ENCODE measurements around the gene SCARF1. TPM values are rescaled to one million over a fixed set of nuclear protein-coding genes. Genes with fewer than 3 reads are reported as not detected.
"Not testable (repeated sequence)": the region's sequence is repeated elsewhere in the genome, so short reads cannot be mapped to it uniquely, and the experiment has no call there.

The SCARF1 gene
- polyA plus RNA-seq (2013, experiment 1 of 4) = 0.67 TPM
- polyA plus RNA-seq (2013, experiment 2 of 4) = 0.48 TPM
- polyA plus RNA-seq (2013, experiment 3 of 4) = 0.48 TPM
- polyA plus RNA-seq (2013, experiment 4 of 4) = 0.73 TPM

GRCh38 chr17:1645207-1646171 lies at the start of gene SCARF1:
SCARF1 (minus strand) TSS chr17:1645732; CDS start chr17:1645697, 35 bp downstream.
- H3K9me3 ChIP-seq (ENCODE audit: control insufficient read depth, low read length) = no peaks in the 10 kb centered on the region
- no peak within 1 kb of the TSS for H3K27ac ChIP-seq (ENCODE audit: insufficient read depth, low read depth, low read length, poor library complexity, severe bottlenecking)
- H3K27me3 ChIP-seq (ENCODE audit: control insufficient read depth, insufficient read depth, low read length, poor library complexity, severe bottlenecking) = peaks cover 40% of the 10 kb centered on the region
- WGBS, 2 experiments = 73 to 75% methylated on average over 25 of the region's 25 CpGs
- H3K4me1 ChIP-seq (ENCODE audit: control insufficient read depth, insufficient read depth, low read length) = peaks cover 28% of the 10 kb centered on the region
- no peaks in the 10 kb centered on the region for H3K36me3 ChIP-seq (ENCODE audit: control insufficient read depth, insufficient read depth, low read length)
- no peak within 1 kb of the TSS for H3K4me3 ChIP-seq (ENCODE audit: insufficient read depth, low read depth, low read length)

GRCh38 chr17:1693339-1693738 lies 47.8 kb upstream of the SCARF1 start:
- Histone ChIP-seq H3K9me3 (ENCODE audit: control insufficient read depth, low read length) (no peaks in the 10 kb centered on the region), H3K27me3 (ENCODE audit: control insufficient read depth, insufficient read depth, low read length, poor library complexity, severe bottlenecking) (no peaks in the 10 kb centered on the region), H3K4me1 (ENCODE audit: control insufficient read depth, insufficient read depth, low read length) (no peaks in the 10 kb centered on the region), H3K4me3 (ENCODE audit: insufficient read depth, low read depth, low read length) (no peak overlapping the region), H3K27ac (ENCODE audit: insufficient read depth, low read depth, low read length, poor library complexity, severe bottlenecking) (no peak overlapping the region), H3K36me3 (ENCODE audit: control insufficient read depth, insufficient read depth, low read length) (no peaks in the 10 kb centered on the region)
- WGBS, 2 experiments = 85% methylated on average over 7 of the region's 7 CpGs

GRCh38 chr17:1690544-1691221 lies 45.2 kb upstream of the SCARF1 start:
- H3K27me3 ChIP-seq (ENCODE audit: control insufficient read depth, insufficient read depth, low read length, poor library complexity, severe bottlenecking) = no peaks in the 10 kb centered on the region
- no peaks in the 10 kb centered on the region for H3K36me3 ChIP-seq (ENCODE audit: control insufficient read depth, insufficient read depth, low read length)
- WGBS, 2 experiments = 86 to 97% methylated on average over 3 to 4 of the region's 8 CpGs
- H3K9me3 ChIP-seq (ENCODE audit: control insufficient read depth, low read length) = no peaks in the 10 kb centered on the region
- H3K4me1 ChIP-seq (ENCODE audit: control insufficient read depth, insufficient read depth, low read length) = no peaks in the 10 kb centered on the region
- H3K4me3 ChIP-seq (ENCODE audit: insufficient read depth, low read depth, low read length) = no peak overlapping the region
- H3K27ac ChIP-seq (ENCODE audit: insufficient read depth, low read depth, low read length, poor library complexity, severe bottlenecking) = no peak overlapping the region

GRCh38 chr17:1688405-1688804 lies 42.9 kb upstream of the SCARF1 start:
- H3K4me1 ChIP-seq (ENCODE audit: control insufficient read depth, insufficient read depth, low read length); H3K4me3 ChIP-seq (ENCODE audit: insufficient read depth, low read depth, low read length); H3K27ac ChIP-seq (ENCODE audit: insufficient read depth, low read depth, low read length, poor library complexity, severe bottlenecking); H3K36me3 ChIP-seq (ENCODE audit: control insufficient read depth, insufficient read depth, low read length); H3K27me3 ChIP-seq (ENCODE audit: control insufficient read depth, insufficient read depth, low read length, poor library complexity, severe bottlenecking); H3K9me3 ChIP-seq (ENCODE audit: control insufficient read depth, low read length): not testable (repeated sequence)
- WGBS, 2 experiments = 85% methylated on average over 6 of the region's 6 CpGs; no CpG with 5 or more reads in 1 of the 2 experiments

GRCh38 chr17:1686086-1686485 lies 40.6 kb upstream of the SCARF1 start:
- 86 to 89% methylated on average over 7 of the region's 7 CpGs for WGBS, 2 experiments
- Histone ChIP-seq H3K9me3 (ENCODE audit: control insufficient read depth, low read length) (no peaks in the 10 kb centered on the region), H3K4me3 (ENCODE audit: insufficient read depth, low read depth, low read length) (no peak overlapping the region), H3K36me3 (ENCODE audit: control insufficient read depth, insufficient read depth, low read length) (peaks cover 21% of the 10 kb centered on the region), H3K27me3 (ENCODE audit: control insufficient read depth, insufficient read depth, low read length, poor library complexity, severe bottlenecking) (no peaks in the 10 kb centered on the region), H3K27ac (ENCODE audit: insufficient read depth, low read depth, low read length, poor library complexity, severe bottlenecking) (no peak overlapping the region), H3K4me1 (ENCODE audit: control insufficient read depth, insufficient read depth, low read length) (peaks cover 7% of the 10 kb centered on the region)

- 0% methylated on average over 72 of the region's 72 CpGs for WGBS, 2 experiments
Measured at GRCh38 chr17:1684378-1685189, 39.1 kb upstream of the SCARF1 start, which contains the start of gene PRPF8. PRPF8 (minus strand) TSS chr17:1684867; CDS start chr17:1684571, 296 bp downstream.

GRCh38 chr17:1683459-1683858 lies 37.9 kb upstream of the SCARF1 start:
- H3K9me3 ChIP-seq (ENCODE audit: control insufficient read depth, low read length) = no peaks in the 10 kb centered on the region
- peak overlapping the region; percentile 97 for H3K4me3 ChIP-seq (ENCODE audit: insufficient read depth, low read depth, low read length)
- no peak overlapping the region for H3K27ac ChIP-seq (ENCODE audit: insufficient read depth, low read depth, low read length, poor library complexity, severe bottlenecking)
- 90 to 93% methylated on average over 5 of the region's 5 CpGs for WGBS, 2 experiments
- no peaks in the 10 kb centered on the region for H3K27me3 ChIP-seq (ENCODE audit: control insufficient read depth, insufficient read depth, low read length, poor library complexity, severe bottlenecking)
- peaks cover 7% of the 10 kb centered on the region for H3K4me1 ChIP-seq (ENCODE audit: control insufficient read depth, insufficient read depth, low read length)
- H3K36me3 ChIP-seq (ENCODE audit: control insufficient read depth, insufficient read depth, low read length) = peaks cover 46% of the 10 kb centered on the region

More at GRCh38 chr17:1684378-1685189, 39.1 kb upstream of the SCARF1 start, which contains the start of gene PRPF8:
- no peaks in the 10 kb centered on the region for H3K27me3 ChIP-seq (ENCODE audit: control insufficient read depth, insufficient read depth, low read length, poor library complexity, severe bottlenecking)
- H3K4me3 ChIP-seq (ENCODE audit: insufficient read depth, low read depth, low read length) = peak within 1 kb of the TSS; percentile 97
- H3K36me3 ChIP-seq (ENCODE audit: control insufficient read depth, insufficient read depth, low read length) = peaks cover 34% of the 10 kb centered on the region
- H3K27ac ChIP-seq (ENCODE audit: insufficient read depth, low read depth, low read length, poor library complexity, severe bottlenecking) = peak within 1 kb of the TSS; percentile 79
- peaks cover 7% of the 10 kb centered on the region for H3K4me1 ChIP-seq (ENCODE audit: control insufficient read depth, insufficient read depth, low read length)
- H3K9me3 ChIP-seq (ENCODE audit: control insufficient read depth, low read length) = no peaks in the 10 kb centered on the region

- Histone ChIP-seq H3K9me3 (ENCODE audit: control insufficient read depth, low read length) (no peaks in the 10 kb centered on the region), H3K27ac (ENCODE audit: insufficient read depth, low read depth, low read length, poor library complexity, severe bottlenecking) (no peak overlapping the region), H3K27me3 (ENCODE audit: control insufficient read depth, insufficient read depth, low read length, poor library complexity, severe bottlenecking) (no peaks in the 10 kb centered on the region), H3K4me1 (ENCODE audit: control insufficient read depth, insufficient read depth, low read length) (no peaks in the 10 kb centered on the region), H3K36me3 (ENCODE audit: control insufficient read depth, insufficient read depth, low read length) (peaks cover 91% of the 10 kb centered on the region), H3K4me3 (ENCODE audit: insufficient read depth, low read depth, low read length) (no peak overlapping the region)
- 96 to 97% methylated on average over 13 of the region's 13 CpGs for WGBS, 2 experiments
Measured at GRCh38 chr17:1676401-1676800, 30.9 kb upstream of the SCARF1 start.

GRCh38 chr17:1673041-1673785 lies 27.7 kb upstream of the SCARF1 start:
- Histone ChIP-seq H3K9me3 (ENCODE audit: control insufficient read depth, low read length) (no peaks in the 10 kb centered on the region), H3K4me1 (ENCODE audit: control insufficient read depth, insufficient read depth, low read length) (no peaks in the 10 kb centered on the region), H3K27me3 (ENCODE audit: control insufficient read depth, insufficient read depth, low read length, poor library complexity, severe bottlenecking) (no peaks in the 10 kb centered on the region), H3K4me3 (ENCODE audit: insufficient read depth, low read depth, low read length) (no peak overlapping the region), H3K36me3 (ENCODE audit: control insufficient read depth, insufficient read depth, low read length) (peaks cover 78% of the 10 kb centered on the region), H3K27ac (ENCODE audit: insufficient read depth, low read depth, low read length, poor library complexity, severe bottlenecking) (no peak overlapping the region)
- 96% methylated on average over 26 of the region's 26 CpGs for WGBS, 2 experiments

All from ectodermal cell (in vitro differentiated cells).